ENCODE results near the gene TMEM271. TPM values are rescaled to one million over a fixed set of nuclear protein-coding genes. Genes with fewer than 3 reads are reported as not detected.

Gene TMEM271
- total RNA-seq, 1 donor from 2014 or later, result 0.26 TPM

DNA sequence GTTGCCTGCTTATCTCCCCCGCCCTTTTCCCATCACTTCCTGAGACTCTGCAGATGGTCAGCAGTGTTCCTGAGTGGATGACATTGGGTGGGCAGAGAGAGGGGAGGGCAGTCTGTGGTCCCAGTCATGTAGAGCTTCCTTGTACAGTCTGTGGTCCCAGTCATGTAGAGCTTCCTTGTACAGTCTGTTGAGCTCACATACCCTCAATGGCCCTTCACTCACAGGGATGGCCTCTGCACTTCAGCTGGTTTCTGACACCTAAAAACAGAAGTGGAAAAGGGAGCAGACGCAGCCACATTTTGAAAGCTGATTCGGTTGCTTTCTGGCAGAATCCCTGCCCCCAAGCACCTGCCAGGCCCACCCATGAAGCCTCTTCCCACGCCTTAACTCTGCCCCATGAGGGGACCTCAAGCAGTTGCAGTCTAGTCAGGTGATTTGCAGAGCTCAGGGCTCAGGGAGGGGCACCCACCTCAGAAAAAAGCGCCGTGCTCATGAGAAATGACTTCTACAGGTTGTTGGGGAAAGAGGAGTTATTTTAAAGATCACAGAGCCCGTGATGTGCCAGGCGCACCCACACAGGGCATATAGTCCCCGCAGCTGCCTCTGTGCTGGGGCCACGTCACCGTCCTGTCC lies 3.6 kb upstream of the TMEM271 start:
- DNase-seq (ENCODE audit: low read depth, low spot score), result no peak
- Mint-ChIP-seq H3K9me3 (peaks cover 6% of the 10 kb centered on the region), H3K27me3 (ENCODE audit: low read depth) (peaks cover 64% of the 10 kb centered on the region), H3K4me3 (no peak overlapping the region), H3K27ac (ENCODE audit: unreplicated experiment) (no peak overlapping the region), H3K36me3 (ENCODE audit: low read depth) (peaks cover 7% of the 10 kb centered on the region), H3K4me1 (peaks cover 27% of the 10 kb centered on the region)
- TF ChIP-seq, protein P1, sequence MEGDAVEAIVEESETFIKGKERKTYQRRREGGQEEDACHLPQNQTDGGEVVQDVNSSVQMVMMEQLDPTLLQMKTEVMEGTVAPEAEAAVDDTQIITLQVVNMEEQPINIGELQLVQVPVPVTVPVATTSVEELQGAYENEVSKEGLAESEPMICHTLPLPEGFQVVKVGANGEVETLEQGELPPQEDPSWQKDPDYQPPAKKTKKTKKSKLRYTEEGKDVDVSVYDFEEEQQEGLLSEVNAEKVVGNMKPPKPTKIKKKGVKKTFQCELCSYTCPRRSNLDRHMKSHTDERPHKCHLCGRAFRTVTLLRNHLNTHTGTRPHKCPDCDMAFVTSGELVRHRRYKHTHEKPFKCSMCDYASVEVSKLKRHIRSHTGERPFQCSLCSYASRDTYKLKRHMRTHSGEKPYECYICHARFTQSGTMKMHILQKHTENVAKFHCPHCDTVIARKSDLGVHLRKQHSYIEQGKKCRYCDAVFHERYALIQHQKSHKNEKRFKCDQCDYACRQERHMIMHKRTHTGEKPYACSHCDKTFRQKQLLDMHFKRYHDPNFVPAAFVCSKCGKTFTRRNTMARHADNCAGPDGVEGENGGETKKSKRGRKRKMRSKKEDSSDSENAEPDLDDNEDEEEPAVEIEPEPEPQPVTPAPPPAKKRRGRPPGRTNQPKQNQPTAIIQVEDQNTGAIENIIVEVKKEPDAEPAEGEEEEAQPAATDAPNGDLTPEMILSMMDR (conservative IDR thresholded peaks at IDR 0.05), result no peak

DNA sequence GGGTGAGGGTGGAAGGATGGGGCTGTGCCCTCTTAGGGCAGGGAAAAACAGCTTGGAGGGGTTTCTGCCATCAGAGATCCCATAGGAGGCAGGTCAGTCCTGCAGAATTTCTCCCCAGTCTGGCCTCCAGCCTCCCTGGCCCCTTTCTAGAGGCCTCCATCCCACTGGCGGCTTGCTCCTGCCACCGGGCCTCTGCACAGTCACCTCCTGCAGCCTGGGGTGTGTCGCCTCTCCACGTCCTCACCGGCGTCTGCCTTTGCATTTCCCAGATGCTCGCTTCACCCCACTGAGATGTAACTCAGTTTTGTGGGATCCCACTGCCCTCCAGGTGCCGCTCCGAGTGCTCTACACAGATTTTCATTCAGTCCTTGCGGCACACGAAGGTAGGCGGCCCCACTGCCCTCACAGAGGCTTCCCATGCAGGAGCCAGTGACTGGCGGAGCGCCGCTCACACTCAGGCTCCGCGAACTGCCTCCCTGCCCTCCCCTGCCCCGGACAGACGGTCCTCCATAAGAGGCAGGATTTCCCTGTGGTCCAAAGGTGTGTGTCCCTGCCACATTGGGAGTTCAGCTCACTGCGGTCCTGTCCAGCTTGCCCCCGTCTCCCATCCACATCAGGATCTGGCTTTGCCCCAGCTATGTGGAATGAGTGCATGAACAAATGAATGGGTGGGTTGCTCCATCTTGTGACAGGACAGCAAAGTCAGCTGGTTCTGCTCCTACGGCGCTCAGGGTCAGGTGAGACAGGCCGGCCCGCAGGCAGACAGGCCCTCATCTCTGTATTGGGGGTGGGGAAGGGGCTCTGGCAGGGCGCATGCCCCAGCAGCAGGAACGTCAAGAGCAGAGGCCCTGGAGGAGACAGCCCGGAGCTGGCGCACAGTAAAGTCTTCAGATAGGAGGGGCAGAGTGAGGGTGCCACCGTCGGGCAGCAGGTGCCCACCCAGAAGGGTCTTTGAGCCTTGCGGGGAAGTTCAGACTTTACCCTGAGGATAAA lies 2.7 kb upstream of the TMEM271 start:
- peaks cover 2% of the 10 kb centered on the region for H3K36me3 Mint-ChIP-seq (ENCODE audit: low read depth)
- H3K27me3 Mint-ChIP-seq (ENCODE audit: low read depth), result peaks cover 66% of the 10 kb centered on the region
- H3K27ac Mint-ChIP-seq (ENCODE audit: unreplicated experiment), result no peak overlapping the region
- H3K4me1 Mint-ChIP-seq, result peaks cover 27% of the 10 kb centered on the region
- H3K4me3 Mint-ChIP-seq, result peak overlapping the region; percentile 67
- no peak for DNase-seq (ENCODE audit: low read depth, low spot score)
- no peaks in the 10 kb centered on the region for H3K9me3 Mint-ChIP-seq
- TF ChIP-seq, protein P1 (conservative IDR thresholded peaks at IDR 0.05), result no peak

DNA sequence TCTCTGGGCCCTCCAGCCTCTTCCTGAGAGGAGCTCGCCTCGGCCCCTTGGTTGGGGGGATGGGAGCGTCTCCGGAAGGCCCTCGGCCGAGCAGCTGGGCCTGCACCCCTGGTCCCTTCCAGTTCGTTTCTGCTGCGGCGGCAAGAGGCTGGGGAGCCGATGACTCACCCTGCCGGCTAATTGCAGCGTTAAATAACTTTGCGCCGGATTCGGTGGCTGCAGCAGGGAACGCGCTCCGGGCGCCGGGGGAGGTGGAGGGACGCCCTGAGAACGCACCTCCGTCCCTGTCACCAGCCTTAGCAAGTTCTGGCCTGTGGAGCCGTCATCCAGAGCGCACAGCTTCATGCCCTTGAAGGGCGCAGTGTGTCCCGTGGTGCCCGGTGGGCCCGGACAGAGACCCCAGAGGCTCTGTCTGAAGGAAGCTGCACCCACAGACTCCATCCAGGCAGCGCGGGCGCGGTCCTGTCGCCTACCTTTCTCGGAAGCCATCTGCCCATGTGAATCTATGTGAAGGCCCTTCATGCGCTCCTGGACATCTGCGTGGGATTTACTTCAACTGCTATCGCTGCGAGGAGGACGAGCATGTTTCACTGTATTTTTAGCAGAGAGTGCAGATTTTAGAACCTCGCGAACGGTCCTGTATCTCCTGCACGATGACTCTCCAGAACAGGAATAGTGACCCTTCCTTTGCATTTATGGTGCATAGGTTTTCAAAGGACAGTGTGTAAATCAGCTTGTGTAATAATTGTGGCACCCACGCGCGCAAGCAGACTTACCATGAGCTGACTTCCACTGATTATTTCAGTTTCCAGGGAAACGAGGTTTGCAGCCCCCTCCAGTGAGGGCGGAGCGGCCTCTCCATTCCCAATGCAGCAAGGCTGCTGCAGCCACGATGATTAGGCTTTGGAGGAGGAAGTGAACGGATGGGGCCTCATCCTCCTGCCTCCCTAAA lies 1.7 kb upstream of the TMEM271 start:
- H3K36me3 Mint-ChIP-seq (ENCODE audit: low read depth), result peaks cover 2% of the 10 kb centered on the region
- TF ChIP-seq, protein P1 (conservative IDR thresholded peaks at IDR 0.05), result no peak
- H3K4me1 Mint-ChIP-seq, result peaks cover 27% of the 10 kb centered on the region
- H3K4me3 Mint-ChIP-seq, result peak overlapping the region; percentile 76
- no peak overlapping the region for H3K27ac Mint-ChIP-seq (ENCODE audit: unreplicated experiment)
- H3K27me3 Mint-ChIP-seq (ENCODE audit: low read depth), result peaks cover 75% of the 10 kb centered on the region
- peak; percentile 15 for DNase-seq (ENCODE audit: low read depth, low spot score)
- H3K9me3 Mint-ChIP-seq, result no peaks in the 10 kb centered on the region

DNA sequence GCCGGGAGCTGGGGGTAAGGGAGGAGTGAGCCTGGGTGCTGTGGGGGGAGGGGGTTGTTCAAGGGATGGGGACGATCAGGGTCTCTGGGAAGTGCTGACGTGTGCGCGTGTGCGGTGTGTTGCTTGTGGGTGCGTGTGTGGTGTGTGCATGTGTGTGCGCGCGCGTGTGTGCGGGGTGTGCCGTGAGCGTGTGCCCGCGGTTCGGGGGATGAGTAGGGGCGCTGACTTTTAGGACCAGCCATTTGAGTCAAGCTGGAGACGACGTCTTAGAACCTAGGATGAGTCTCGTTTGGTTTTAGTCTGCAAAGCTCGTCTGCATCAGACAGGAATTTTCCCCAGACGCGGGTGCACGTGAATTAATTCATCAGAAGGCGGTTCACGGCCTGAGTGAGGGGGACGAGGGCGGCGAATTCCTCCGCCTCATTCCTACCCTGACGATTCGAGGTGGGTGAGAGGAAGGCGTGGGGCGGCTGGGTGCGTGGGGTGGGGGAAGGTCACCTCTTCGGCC lies 950 bp upstream of the TMEM271 start:
- peak overlapping the region; percentile 76 for H3K4me3 Mint-ChIP-seq
- H3K27me3 Mint-ChIP-seq (ENCODE audit: low read depth), result peaks cover 82% of the 10 kb centered on the region
- peaks cover 2% of the 10 kb centered on the region for H3K36me3 Mint-ChIP-seq (ENCODE audit: low read depth)
- DNase-seq (ENCODE audit: low read depth, low spot score), result no peak
- peaks cover 27% of the 10 kb centered on the region for H3K4me1 Mint-ChIP-seq
- TF ChIP-seq, protein P1 (conservative IDR thresholded peaks at IDR 0.05), result no peak
- H3K27ac Mint-ChIP-seq (ENCODE audit: unreplicated experiment), result no peak overlapping the region
- H3K9me3 Mint-ChIP-seq, result no peaks in the 10 kb centered on the region
